Muscle layer of colon (tissue), 2 donors: ENCODE results near the gene C12orf43.
A peak's percentile ranks its signal among the peaks of the same experiment; 100 is the strongest.
"Not testable (repeated sequence)": the region's sequence is repeated elsewhere in the genome, so short reads cannot be mapped to it uniquely, and the experiment has no call there.

ENCODE experiments used
- H3K27ac ChIP-seq: one replicate; pipeline ENCODE4 v1.7.0; 2013; ENCODE audit warnings: low read depth, mild to moderate bottlenecking, low read length, moderate library complexity
- H3K27me3 ChIP-seq, 2 donors: one replicate each; pipeline ENCODE4 v1.7.0; 2013; ENCODE audit warnings: low read length in 2 of 2, mild to moderate bottlenecking in 2 of 2; ENCODE audit not compliant: insufficient read depth in 2 of 2, control insufficient read depth in 1 of 2
- H3K36me3 ChIP-seq: one replicate; pipeline ENCODE4 v1.7.0; 2013; ENCODE audit warnings: mild to moderate bottlenecking, low read length; ENCODE audit not compliant: insufficient read depth
- H3K4me1 ChIP-seq: one replicate; pipeline ENCODE4 v1.7.0; 2013; ENCODE audit warnings: mild to moderate bottlenecking, low read length; ENCODE audit not compliant: insufficient read depth
- H3K4me3 ChIP-seq, 2 donors: one replicate each; pipeline ENCODE4 v1.7.0; 2013; ENCODE audit warnings: low read length in 2 of 2, low read depth in 1 of 2, mild to moderate bottlenecking in 1 of 2, moderate library complexity in 1 of 2
- H3K9ac ChIP-seq: one replicate; pipeline ENCODE4 v1.7.0; 2013; ENCODE audit warnings: low read length
- H3K9me3 ChIP-seq: one replicate; pipeline ENCODE4 v1.7.0; 2013; ENCODE audit warnings: mild to moderate bottlenecking, low read length
- donor health status: abdominal sarcoma.
- donor health status: Adenocarcinoma of cecum.

The C12orf43 gene

DNA sequence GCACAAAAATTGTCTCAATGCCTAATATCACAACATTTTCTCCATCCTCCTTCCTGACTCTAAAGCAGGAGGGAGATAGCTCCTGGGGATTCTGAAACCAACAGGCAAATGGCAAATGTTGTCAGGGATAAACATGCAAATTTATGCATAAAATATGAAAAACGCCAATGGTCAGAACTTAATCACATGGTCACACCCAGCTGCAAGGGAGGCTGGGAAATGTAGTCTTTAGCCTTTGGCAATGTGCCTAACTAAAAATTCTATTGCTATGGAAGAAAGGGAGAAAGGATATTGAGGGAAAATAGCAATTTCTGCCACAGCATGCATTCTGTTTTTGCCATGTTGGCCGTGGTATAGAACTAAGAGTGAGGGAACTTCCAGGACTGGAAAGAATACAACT lies 34.4 kb upstream of the C12orf43 start:
- Histone ChIP-seq H3K9me3 (no peaks in the 10 kb centered on the region), H3K27ac (no peak overlapping the region), H3K4me1 (no peaks in the 10 kb centered on the region), H3K4me3 (no peak overlapping the region), H3K27me3 (no peaks in the 10 kb centered on the region), H3K36me3 (no peaks in the 10 kb centered on the region), H3K9ac (no peak overlapping the region)

DNA sequence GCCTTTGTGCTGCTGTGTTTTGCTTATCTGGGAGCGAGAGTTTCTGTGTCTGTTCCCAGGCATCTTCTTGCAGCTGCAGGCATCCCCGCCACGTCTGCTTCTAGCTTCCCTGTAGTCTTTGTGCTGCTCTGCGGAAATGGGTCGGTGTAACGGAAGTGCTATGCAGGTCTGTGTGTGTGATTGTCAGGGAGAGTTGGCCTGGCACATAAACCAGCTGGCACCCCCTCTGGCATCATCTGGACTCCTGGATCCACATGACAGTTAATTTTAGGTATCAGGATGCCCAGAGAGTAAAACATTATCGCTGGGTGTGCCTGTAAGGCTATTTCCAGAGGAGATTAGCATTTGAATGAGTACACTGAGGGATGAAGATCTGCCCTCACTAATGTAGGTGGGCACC lies 32.2 kb upstream of the C12orf43 start:
- H3K36me3 ChIP-seq: no peaks in the 10 kb centered on the region
- H3K9me3 ChIP-seq: no peaks in the 10 kb centered on the region
- H3K27me3 ChIP-seq: no peaks in the 10 kb centered on the region
- no peak overlapping the region for H3K27ac ChIP-seq
- H3K4me1 ChIP-seq: no peaks in the 10 kb centered on the region
- no peak overlapping the region for H3K9ac ChIP-seq
- no peak overlapping the region for H3K4me3 ChIP-seq

DNA sequence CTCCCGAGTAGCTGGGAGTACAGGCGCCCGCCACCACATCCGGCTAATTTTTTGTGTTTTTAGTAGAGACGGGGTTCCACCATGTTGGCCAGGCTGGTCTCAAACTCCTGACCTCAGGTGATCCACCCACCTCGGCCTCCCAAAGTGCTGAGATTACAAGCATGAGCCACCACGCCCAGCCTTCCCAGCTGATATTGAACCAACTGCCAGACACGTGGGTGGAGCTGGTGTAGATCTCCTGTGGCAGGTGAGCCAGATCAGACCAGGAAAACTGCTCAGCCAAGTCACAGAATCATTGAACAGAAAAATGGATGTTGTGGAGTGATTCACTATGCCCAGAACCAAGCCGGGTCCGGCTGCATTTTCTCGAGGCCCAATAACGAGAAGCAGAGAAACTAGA lies 31.1 kb upstream of the C12orf43 start:
- H3K27me3 ChIP-seq, H3K4me1 ChIP-seq, H3K9me3 ChIP-seq, H3K36me3 ChIP-seq, H3K27ac ChIP-seq, H3K4me3 ChIP-seq, H3K9ac ChIP-seq: not testable (repeated sequence)

DNA sequence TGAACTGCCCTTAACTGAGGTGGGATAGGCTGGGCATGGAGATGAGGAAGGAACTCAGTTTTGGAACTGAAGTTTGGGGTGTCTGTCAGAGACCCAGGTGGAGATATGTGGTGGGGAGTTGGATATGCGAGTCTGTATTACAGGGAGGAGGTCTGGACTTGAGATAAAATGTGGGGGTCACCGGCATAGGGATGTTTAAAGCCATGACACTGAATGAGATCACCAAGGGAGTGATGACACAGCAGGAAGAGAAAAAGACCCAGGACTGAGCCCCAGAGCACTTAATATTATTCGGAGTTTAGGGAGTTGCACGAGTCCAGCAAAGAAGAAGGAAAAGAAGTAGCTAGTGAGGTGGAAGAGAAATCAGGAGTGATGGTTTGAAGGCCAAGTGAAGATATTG lies 26.8 kb upstream of the C12orf43 start:
- H3K4me3 ChIP-seq: no peak overlapping the region
- no peaks in the 10 kb centered on the region for H3K9me3 ChIP-seq
- no peaks in the 10 kb centered on the region for H3K4me1 ChIP-seq
- no peaks in the 10 kb centered on the region for H3K27me3 ChIP-seq
- no peak overlapping the region for H3K27ac ChIP-seq
- H3K9ac ChIP-seq: no peak overlapping the region
- H3K36me3 ChIP-seq: no peaks in the 10 kb centered on the region

DNA sequence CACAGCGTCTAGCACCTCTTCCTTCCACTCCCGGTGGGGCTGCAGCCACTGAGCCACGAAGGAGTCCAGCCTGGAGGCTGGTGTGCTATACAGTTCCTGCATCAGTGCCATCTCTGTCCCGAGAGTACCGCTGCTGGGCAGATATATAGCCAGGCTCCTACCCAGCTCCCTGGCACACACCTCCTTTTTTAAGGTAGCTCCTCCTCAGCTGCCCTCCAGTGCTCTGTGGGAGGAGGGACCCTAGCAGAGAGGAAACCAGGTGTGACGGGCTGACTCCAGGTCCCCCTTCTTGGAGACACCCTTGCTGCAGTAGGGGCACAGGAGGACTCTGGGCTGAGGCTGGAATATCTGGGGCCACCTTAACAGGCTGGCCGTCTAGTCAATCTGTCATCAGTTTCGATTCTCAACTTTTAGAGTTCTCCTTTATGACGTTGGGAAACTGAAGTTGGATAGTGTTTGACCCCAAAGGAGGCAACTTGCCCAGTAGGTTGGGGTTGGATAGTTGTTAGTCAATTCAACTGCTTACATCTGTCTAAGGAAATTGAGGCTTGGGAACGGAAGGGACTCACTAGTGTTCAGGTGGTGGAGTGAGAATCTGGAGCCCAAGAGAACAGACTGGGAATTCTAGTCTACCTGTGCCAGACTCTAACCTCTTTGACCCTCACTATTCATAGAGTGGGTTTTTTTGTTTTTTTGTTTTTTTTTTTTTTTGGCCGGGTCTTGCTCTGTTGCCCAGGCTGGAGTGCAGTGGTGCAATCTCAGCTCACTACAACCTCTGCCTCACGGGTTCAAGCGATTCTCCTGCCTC lies 22.8 kb upstream of the C12orf43 start, which contains the start of gene OASL:
Gene OASL, minus strand, starts transcription at position 386 of the 808 bp plus-strand sequence. Its CDS starts 275 bp downstream, at position 111.
- H3K9me3 ChIP-seq: no peaks in the 10 kb centered on the region
- H3K27me3 ChIP-seq: no peaks in the 10 kb centered on the region
- no peaks in the 10 kb centered on the region for H3K36me3 ChIP-seq
- H3K4me3 ChIP-seq: peak within 1 kb of the TSS in 1 of 2 donors; percentile 51
- H3K4me1 ChIP-seq: no peaks in the 10 kb centered on the region
- no peak within 1 kb of the TSS for H3K27ac ChIP-seq
- H3K9ac ChIP-seq: no peak within 1 kb of the TSS

DNA sequence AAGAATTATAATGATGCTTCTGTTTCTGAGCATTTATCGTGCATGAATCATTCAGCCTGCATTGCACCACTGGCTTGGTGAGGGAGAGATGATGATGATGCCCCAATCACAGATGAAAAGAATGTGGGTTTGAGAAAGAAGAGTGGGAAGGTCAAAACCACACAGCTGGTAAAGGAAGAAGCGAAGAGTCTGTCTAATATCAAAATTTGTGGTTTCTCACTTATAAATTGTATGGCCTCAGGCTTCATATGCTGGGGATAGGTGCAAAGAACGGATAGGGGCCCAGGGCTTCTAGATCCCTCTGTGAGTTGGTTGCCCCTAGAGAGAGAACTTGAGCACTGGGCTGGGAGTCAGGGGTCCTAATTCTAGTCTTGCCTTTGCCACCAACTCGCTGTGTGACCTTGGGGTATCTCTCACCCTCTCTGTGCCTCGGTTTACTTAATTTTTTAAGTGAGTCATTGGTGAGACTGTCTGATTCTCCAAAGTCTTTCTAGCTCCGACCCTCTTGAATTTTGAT lies 20.6 kb upstream of the C12orf43 start:
- H3K27me3 ChIP-seq: no peaks in the 10 kb centered on the region
- no peaks in the 10 kb centered on the region for H3K36me3 ChIP-seq
- H3K9ac ChIP-seq: no peak overlapping the region
- no peaks in the 10 kb centered on the region for H3K4me1 ChIP-seq
- H3K27ac ChIP-seq: no peak overlapping the region
- H3K9me3 ChIP-seq: no peaks in the 10 kb centered on the region
- no peak overlapping the region for H3K4me3 ChIP-seq

DNA sequence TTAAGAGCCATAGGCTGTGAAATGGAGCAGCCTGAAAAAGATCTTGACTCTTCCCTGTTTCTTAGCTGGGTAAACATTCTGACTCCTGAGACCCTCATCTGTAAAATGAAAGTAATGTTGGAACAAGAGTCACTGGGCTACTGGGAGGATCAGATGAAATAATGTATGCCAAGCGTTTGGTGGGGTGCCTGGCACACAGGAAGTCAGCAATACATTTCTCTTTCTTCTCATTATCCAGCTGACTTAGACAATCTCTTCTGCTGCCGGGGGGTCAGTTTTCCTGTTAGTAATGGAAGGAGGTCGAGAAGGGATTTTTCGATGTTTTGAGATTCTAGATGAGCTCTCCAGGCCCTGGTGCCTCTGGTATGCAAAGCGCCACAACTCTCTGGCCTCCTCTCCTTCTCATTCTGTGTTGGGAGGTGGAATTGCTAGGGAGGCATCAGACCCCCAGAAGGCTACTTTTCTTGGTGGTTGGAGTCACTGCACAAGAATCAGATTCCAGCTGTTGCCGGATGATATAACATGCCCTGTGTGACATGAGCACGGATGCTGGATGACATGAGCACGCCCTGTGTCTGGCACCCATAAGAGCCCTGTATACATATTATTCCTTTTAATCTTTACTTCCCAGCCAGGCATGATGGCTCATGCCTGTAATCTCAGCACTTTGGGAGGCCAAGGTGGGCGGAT lies 18.5 kb upstream of the C12orf43 start:
- H3K9me3 ChIP-seq: no peaks in the 10 kb centered on the region
- H3K27me3 ChIP-seq: no peaks in the 10 kb centered on the region
- H3K9ac ChIP-seq: no peak overlapping the region
- H3K27ac ChIP-seq: no peak overlapping the region
- H3K36me3 ChIP-seq: no peaks in the 10 kb centered on the region
- no peaks in the 10 kb centered on the region for H3K4me1 ChIP-seq
- H3K4me3 ChIP-seq: no peak overlapping the region

DNA sequence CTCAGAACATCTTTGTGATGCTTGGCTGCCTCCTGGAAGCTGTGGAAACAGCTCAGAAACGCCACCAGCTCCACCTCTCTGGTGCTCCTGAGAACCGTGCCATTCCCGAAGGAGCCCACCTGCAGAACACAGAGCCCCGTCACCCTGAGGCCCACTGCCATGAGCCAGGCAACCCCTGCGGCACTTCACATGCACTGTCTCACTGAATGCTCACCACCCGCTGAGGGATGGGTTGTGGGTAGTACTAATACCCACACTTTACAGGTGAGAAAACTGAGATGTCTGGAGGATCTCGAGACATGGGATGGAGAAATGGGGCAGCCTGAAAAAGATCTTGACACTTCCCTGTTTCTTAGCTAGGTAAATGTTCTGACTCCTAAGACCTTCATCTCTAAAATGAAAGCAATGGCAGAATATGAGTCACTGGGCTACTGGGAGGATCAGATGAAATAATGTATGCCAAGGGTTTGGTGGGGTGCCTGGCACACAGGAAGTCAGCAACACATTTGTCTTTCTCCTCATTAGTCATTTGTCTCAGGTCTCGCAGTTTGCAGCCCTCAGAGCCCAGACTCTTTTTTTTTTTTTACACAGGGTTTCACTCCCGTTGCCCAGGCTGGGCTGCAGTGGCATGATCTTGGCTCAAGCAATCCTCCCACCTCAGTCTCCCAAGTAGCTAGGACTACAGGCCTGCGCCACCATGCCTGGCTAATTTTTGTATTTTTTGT lies 17.5 kb upstream of the C12orf43 start:
- Histone ChIP-seq H3K9me3 (no peaks in the 10 kb centered on the region), H3K9ac (no peak overlapping the region), H3K36me3 (no peaks in the 10 kb centered on the region), H3K4me3 (no peak overlapping the region), H3K27ac (no peak overlapping the region), H3K4me1 (no peaks in the 10 kb centered on the region), H3K27me3 (no peaks in the 10 kb centered on the region)

DNA sequence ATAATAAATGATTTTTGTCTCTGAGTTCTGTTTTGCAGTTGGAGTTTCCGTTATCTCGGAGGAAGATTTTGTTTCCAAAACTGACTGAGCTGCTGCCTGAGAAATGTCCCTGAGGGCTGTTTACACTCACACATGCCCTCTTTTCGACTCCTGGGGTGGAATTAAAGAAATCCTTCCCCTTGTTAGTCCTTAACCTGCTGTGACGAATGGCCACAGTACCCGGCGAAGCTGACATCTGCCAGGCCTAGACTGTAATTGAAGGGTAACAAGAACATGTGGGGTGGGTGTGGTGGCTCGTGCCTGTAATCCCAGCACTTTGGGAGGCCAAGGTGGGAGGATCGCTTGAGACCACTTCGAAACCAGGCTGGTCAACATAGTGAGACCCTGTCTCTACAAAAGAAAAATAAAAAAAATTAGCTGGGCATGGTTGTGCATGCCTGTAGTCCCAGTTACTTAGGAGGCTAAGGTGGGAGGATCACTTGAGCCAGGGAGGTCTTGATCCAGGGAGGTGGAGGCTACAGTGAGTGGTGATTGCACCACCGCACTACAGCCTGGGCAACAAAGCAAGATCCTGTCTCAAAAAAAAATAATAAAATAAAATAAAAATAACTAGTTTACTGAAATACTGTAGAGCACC lies 14.4 kb upstream of the C12orf43 start:
- H3K27me3 ChIP-seq: no peaks in the 10 kb centered on the region
- no peak overlapping the region for H3K9ac ChIP-seq
- H3K27ac ChIP-seq: no peak overlapping the region
- H3K4me3 ChIP-seq: no peak overlapping the region
- no peaks in the 10 kb centered on the region for H3K36me3 ChIP-seq
- H3K9me3 ChIP-seq: no peaks in the 10 kb centered on the region
- H3K4me1 ChIP-seq: no peaks in the 10 kb centered on the region

DNA sequence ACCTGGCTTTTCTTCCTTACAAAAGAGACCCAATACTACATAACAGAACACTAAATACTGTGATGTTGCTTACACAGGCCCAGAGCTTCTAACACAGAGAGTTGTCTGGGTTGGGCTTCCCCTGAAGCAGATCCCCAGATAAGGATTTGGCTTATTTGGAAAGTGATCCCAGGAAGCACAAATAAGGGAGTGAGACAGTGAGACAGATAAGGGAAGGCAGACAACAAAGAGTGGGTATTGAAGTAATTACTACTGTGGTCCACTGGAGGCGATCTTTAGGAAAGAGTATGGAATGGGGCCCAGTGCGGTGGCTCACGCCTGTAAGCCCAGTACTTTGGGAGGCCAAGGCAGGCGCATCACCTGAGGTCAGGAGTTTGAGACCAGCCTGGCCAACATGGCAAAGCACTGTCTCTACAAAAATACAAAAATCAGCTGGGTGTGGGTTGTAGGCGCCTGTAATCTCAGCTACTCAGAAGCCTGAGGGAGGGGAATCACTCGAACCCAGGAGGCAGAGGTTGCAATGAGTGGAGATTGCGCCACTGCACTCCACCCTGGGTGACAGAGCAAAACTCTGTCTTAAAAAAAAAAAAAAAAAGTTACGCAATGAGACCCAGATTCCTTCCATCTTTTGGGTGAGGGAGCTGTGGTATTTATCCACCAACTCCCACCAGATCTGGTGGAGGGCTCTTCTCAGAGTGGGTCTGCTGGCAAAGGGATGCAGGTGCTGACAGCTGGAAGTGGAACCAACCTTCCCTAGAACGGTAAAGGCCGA lies 10.2 kb upstream of the C12orf43 start:
- H3K27me3 ChIP-seq: no peaks in the 10 kb centered on the region
- H3K4me1 ChIP-seq: no peaks in the 10 kb centered on the region
- H3K9ac ChIP-seq: no peak overlapping the region
- H3K27ac ChIP-seq: no peak overlapping the region
- no peaks in the 10 kb centered on the region for H3K36me3 ChIP-seq
- no peaks in the 10 kb centered on the region for H3K9me3 ChIP-seq
- no peak overlapping the region for H3K4me3 ChIP-seq
